ENCODE results near the gene ABHD17C. TPM values are rescaled to one million over a fixed set of nuclear protein-coding genes. Genes with fewer than 3 reads are reported as not detected.

The ABHD17C gene
- total RNA-seq, 4 donors from 2014 or later: 14.9 to 74.6 (median 37.8) TPM

GRCh38 chr15:80785335-80785734 is 90.2 kb downstream of the ABHD17C start:
- TF ChIP-seq POLR2A (IDR thresholded peaks at IDR 0.05) (no peak), CTCF (IDR thresholded peaks at IDR 0.05) (no peak)
- Histone ChIP-seq H3K4me1 (peaks cover 0 to 5% (median 0%) of the 10 kb centered on the region in 4 donors), H3K9me3 (no peaks in the 10 kb centered on the region), H3K4me3 (no peak overlapping the region), H3K36me3 (no peaks in the 10 kb centered on the region), H3K27ac (no peak overlapping the region), H3K27me3 (peaks cover 0 to 5% of the 10 kb centered on the region in 2 donors)
- DNase-seq: no peak

DNA sequence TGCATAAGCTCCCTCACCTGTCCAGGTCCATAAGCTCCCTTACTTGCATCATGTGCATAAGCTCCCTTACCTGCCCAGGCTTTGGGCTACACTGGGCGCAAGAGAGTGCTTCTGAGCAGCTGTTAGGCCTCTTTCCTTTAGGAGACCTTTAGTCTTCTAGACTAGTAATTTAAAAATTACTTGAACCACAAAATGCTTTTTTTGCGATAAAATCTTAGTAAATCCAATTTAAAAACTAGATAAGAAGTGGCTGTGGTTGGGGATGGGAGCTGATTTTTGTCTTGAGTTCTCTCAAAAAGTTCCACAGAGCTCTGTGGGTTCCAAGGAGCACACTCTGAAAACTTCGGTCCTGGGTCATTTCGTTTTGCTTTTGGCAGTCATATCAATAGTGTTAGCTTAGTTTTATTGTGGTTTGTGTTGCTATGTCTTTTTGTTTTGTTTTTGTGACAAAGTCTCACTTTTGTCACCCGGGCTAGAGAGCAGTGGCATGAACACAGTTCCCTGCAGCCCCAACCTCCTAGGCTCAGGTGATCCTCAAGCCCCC is 90.8 kb downstream of the ABHD17C start:
- H3K36me3 ChIP-seq: no peaks in the 10 kb centered on the region
- no peaks in the 10 kb centered on the region for H3K4me1 ChIP-seq
- no peak for DNase-seq
- TF ChIP-seq CTCF (IDR thresholded peaks at IDR 0.05) (no peak), POLR2A (IDR thresholded peaks at IDR 0.05) (no peak)
- H3K9me3 ChIP-seq: no peaks in the 10 kb centered on the region
- H3K27me3 ChIP-seq: no peaks in the 10 kb centered on the region
- H3K4me3 ChIP-seq: no peak overlapping the region
- no peak overlapping the region for H3K27ac ChIP-seq

GRCh38 chr15:80787316-80787715 is 92.2 kb downstream of the ABHD17C start:
- Histone ChIP-seq H3K9me3 (no peaks in the 10 kb centered on the region), H3K27ac (no peak overlapping the region), H3K36me3 (no peaks in the 10 kb centered on the region), H3K4me3 (no peak overlapping the region), H3K4me1 (no peaks in the 10 kb centered on the region), H3K27me3 (no peaks in the 10 kb centered on the region)
- no peak for DNase-seq
- TF ChIP-seq CTCF (IDR thresholded peaks at IDR 0.05): no peak

- Histone ChIP-seq H3K27ac (no peak overlapping the region), H3K27me3 (no peaks in the 10 kb centered on the region), H3K9me3 (no peaks in the 10 kb centered on the region), H3K4me3 (no peak overlapping the region), H3K4me1 (no peaks in the 10 kb centered on the region), H3K36me3 (no peaks in the 10 kb centered on the region)
- DNase-seq: no peak
- TF ChIP-seq CTCF (IDR thresholded peaks at IDR 0.05): no peak
- no peak for TF ChIP-seq POLR2A (IDR thresholded peaks at IDR 0.05)
Observed at GRCh38 chr15:80788536-80788935, 93.4 kb downstream of the ABHD17C start.

GRCh38 chr15:80789296-80789695 is 94.2 kb downstream of the ABHD17C start:
- Histone ChIP-seq H3K4me3 (no peak overlapping the region), H3K27me3 (no peaks in the 10 kb centered on the region), H3K27ac (no peak overlapping the region), H3K36me3 (no peaks in the 10 kb centered on the region), H3K9me3 (no peaks in the 10 kb centered on the region), H3K4me1 (no peaks in the 10 kb centered on the region)
- TF ChIP-seq POLR2A (IDR thresholded peaks at IDR 0.05) (no peak), CTCF (IDR thresholded peaks at IDR 0.05) (no peak)
- DNase-seq: no peak

- TF ChIP-seq POLR2A (IDR thresholded peaks at IDR 0.05) (no peak), CTCF (IDR thresholded peaks at IDR 0.05) (no peak)
- H3K27ac ChIP-seq: no peak overlapping the region
- H3K9me3 ChIP-seq: no peaks in the 10 kb centered on the region
- DNase-seq: no peak
- H3K27me3 ChIP-seq: no peaks in the 10 kb centered on the region
- H3K4me1 ChIP-seq: no peaks in the 10 kb centered on the region
- no peaks in the 10 kb centered on the region for H3K36me3 ChIP-seq
- H3K4me3 ChIP-seq: no peak overlapping the region
Observed at GRCh38 chr15:80789796-80790195, 94.7 kb downstream of the ABHD17C start.
